ENCODE measurements around the gene ATRX.

DNA sequence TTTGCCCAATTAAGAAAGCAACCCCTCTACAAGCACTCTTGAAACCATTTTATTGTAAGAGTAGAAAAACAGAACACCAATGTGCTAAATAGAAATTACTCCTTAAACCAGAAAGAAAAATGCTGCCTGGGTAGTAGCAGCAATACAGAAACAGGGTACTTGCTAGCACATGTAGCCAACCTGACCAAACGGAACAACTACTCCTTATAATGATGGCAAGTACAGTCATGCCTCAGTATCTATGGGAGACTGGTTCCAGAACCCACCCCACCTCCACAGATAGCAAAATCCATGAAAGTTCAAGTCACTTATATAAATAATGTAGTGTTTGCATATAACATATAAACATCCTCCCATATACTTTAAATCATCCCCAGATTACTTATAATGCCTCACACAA lies 168.8 kb downstream of the ATRX start:
- TF ChIP-seq, protein P1, sequence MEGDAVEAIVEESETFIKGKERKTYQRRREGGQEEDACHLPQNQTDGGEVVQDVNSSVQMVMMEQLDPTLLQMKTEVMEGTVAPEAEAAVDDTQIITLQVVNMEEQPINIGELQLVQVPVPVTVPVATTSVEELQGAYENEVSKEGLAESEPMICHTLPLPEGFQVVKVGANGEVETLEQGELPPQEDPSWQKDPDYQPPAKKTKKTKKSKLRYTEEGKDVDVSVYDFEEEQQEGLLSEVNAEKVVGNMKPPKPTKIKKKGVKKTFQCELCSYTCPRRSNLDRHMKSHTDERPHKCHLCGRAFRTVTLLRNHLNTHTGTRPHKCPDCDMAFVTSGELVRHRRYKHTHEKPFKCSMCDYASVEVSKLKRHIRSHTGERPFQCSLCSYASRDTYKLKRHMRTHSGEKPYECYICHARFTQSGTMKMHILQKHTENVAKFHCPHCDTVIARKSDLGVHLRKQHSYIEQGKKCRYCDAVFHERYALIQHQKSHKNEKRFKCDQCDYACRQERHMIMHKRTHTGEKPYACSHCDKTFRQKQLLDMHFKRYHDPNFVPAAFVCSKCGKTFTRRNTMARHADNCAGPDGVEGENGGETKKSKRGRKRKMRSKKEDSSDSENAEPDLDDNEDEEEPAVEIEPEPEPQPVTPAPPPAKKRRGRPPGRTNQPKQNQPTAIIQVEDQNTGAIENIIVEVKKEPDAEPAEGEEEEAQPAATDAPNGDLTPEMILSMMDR (conservative IDR thresholded peaks at IDR 0.05; ENCODE audit: low read length) = no peak
- no peak for TF ChIP-seq EZH2phosphoT487 (IDR thresholded peaks at IDR 0.05; ENCODE audit: borderline replicate concordance)

Data from Loucy (cell line).